Activated CD8-positive, alpha-beta memory T cell treated with anti-CD3 and anti-CD28 coated beads for 36 hours (primary cell): ENCODE measurements around the gene IP6K1. TPM values are rescaled to one million over a fixed set of nuclear protein-coding genes. Genes with fewer than 3 reads are reported as not detected.

Experiments
- CTCF ChIA-PET: fragments of 350-600 bp; sonication (Branson Sonifier 250); formaldehyde crosslinking; loops from one replicate; lab custom pipeline; 2021; ENCODE audit warnings: antibody characterized with exemption; lab: Charles Lee
- POLR2A ChIA-PET: fragments of 350-600 bp; sonication (Branson Sonifier 250); formaldehyde crosslinking; loops from one replicate; lab custom pipeline; 2021; ENCODE audit warnings: antibody characterized with exemption; lab: Charles Lee
- total RNA-seq, 2 experiments: library from RNA; stranded (reverse); gene quantifications; one replicate each; pipeline ENCODE4 v1.2.3, GENCODE V29; 2021

IP6K1 gene
- total RNA-seq, 2 experiments from 2014 or later, result 38.5 to 40.5 TPM

DNA sequence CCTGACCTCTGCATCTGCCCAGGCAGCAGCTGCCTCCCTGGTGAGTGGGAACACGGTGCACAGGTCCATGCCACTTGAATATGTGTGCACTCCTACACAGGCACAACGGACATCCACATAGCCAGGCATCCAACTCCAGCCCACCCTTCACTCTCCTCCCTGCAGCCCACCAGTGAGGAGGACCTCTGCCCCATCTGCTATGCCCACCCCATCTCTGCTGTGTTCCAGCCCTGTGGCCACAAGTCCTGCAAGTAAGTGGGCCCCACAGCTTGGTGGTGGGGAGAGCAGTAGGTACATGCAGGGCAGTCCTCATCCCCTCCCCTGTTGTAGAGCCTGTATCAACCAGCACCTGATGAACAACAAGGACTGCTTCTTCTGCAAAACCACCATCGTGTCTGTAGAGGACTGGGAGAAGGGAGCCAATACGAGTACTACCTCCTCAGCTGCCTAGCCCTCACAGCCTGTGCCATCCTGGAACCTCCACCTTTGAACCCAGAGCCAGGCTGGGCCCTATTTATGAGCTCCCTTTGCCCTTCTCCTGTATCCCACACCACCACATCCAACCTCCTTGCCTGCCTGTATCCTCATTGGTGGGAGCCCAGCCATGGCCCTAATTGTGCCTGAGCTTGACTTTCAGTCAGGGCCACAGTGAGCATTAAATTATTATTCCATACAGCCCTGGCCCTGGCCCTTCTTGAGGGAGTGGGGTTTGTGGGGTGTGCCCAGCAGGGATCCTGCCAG is 65.3 kb downstream of the IP6K1 start:
- ChIA-PET POLR2A (interaction anchor here (1.1 kb wide), 1 partner anchor 83 kb away, joined by 3 read pairs; the partner anchor contains the start of gene INKA1), CTCF (interaction anchor here (0.6 to 0.7 kb wide), 2 partner anchors 113 to 130 kb away, joined by 3 read pairs; no protein-coding TSS in a partner anchor)

DNA sequence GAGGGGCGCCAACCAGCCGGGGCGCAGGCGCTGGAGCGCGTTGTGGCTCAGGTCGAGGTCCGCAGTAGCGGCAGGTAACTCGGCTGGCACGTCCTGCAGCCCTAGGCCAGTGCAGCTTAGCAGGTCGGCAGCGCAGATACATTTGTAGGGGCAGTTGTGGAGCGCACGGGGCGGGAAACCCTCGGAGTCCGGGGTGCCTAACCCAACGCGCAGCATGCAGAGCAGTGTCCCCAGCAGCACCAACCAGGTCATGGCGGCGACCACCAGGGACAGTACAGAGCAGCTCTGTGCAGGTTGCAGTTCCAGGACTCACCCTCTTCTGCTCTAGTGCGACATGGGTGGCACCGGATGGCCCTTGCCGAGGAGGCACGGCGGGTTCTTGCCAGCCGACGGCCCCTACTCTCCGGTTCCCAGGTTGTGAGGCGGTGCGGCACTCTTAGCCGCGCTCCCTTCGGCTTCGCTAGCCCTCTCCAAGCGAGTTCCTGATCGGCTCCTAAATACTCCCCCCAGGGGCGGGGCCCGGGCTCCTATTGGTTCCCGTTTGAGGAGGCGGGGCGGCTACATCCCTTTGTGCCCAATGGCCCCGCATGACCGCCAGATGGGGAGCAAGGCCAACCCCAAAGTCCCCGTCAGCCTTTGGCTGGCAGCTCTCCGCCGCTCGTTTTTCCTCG is 67.0 kb downstream of the IP6K1 start, which contains the start of gene AMIGO3:
AMIGO3 (minus strand) TSS at position 471 of the 671 bp plus-strand sequence; CDS start at position 252, 219 bp downstream.
- CTCF ChIA-PET, result interaction anchor here (0.9 to 1.7 kb wide), 5 partner anchors 15 to 180 kb away, joined by 3 to 9 read pairs (median 4); no protein-coding TSS in a partner anchor
- POLR2A ChIA-PET, result interaction anchor here (0.7 to 0.9 kb wide), 3 partner anchors 17 to 608 kb away, joined by 4 to 5 read pairs (median 4); partner anchors contain the start of genes IP6K1 and TUSC2

DNA sequence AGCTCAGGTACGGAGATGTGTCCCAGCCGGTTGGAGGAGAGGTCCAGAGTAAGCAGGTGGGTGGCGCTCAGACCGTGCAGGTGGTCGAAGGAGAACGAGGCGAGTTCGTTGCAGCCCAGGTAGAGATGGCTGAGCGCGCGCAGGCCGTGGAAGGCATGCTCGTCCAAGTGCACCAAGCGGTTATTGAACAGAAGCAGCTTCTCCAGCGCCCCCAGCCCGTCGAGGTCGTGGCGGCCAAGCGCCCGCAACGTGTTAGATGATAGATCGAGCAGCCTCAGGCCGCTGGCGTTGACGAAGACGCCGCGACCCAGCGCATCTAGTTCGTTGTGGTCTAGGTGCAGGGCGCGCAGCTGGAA is 67.5 kb downstream of the IP6K1 start:
- ChIA-PET POLR2A (interaction anchor here (0.7 to 0.9 kb wide), 2 partner anchors 16 to 67 kb away, joined by 4 to 5 read pairs; partner anchors contain the start of gene IP6K1), CTCF (interaction anchor here (1.0 to 1.7 kb wide), 4 partner anchors 15 to 179 kb away, joined by 3 to 5 read pairs (median 4); no protein-coding TSS in a partner anchor)

DNA sequence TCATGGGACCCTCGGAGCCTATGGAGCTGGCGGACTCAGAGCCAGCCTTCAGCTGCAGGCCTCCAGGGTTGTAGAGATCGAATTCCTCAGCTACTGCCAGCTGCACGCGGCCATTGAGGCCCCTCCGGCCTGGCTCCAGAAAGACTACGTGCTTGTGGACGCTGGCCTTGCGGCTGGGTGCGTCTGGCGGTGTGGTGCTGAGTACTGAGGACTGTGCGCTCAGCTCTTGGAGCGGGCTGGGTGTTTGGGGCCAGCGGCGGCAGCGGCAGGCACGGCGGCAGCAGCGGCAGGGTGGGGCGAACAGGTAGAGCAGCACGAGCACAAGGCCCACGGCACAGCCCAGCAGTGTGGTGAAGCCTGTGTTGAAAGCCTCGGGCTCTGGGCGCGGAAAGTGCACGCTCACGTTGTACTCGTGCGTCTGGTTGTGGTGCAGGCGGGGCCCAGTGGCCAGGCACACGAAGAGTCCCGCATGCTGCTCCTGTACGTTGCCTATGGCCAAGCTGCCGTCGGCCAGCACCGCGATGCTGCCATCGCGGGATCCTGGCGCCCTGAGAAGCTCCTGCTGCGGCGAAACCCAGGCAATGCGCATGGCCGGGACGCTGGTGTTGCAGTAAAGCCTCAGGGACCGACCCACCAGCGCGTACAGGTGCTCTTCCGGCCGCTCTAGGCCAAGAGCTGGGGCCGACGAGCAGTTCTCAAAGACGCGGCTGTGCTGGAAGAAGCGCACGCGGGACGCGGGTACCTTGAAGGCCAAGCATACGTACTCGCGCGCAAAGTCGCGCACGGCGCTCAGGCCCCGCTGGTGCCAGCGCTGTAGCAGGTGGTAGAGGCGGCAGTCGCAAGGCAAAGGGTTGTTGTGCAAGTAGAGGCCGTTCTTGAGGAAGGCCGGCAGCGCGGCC is 68.1 kb downstream of the IP6K1 start:
- POLR2A ChIA-PET, result interaction anchor here (0.7 kb wide), 2 partner anchors 15 to 1818 kb away, joined by 3 to 5 read pairs; no protein-coding TSS in a partner anchor

DNA sequence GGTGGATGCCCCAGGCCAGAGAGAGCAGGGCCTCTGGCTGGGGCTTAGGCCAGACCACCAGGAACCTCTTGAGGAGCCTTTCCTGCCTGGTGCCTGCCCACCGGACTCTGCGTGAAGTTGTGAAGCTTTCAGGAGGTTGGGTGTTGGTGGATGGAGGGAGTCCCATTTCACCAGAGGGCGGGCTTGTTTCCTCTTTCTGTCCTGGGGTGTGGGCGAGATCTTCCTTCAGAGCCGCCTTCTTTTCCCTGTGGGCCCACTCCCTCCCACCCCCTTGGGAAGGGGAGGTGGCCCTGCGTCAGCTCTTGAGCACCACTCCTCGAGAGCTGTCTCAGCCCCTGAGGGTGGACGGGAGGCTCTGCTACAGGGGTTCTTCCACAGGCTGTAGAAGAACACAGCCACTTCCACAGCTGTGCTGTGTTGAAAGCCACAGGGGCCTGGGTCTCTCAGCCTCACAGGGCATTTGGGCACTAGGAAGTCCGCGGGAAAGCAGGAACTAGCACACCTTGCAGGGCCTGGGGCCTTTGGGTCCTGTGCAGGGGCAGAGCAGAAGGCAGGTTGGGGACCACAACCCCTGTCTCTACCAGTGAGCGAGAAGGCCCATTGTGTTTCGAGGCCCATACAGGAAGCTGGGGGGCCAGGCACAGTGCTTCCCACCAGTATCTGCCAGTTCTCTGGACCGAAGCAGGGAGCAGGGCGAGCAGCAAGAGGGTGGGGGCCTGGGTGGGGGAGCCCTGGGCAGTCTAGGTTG is 69.0 kb downstream of the IP6K1 start:
- ChIA-PET POLR2A (interaction anchor here (0.7 kb wide), 1 partner anchor 1818 kb away, joined by 3 read pairs; no protein-coding TSS in a partner anchor), CTCF (interaction anchor here (1.0 kb wide), 1 partner anchor 178 kb away, joined by 3 read pairs; no protein-coding TSS in a partner anchor)

More for the DNA sequence above, 68.1 kb downstream of the IP6K1 start:
- CTCF ChIA-PET, result interaction anchor here (1.0 to 1.5 kb wide), 3 partner anchors 14 to 179 kb away, joined by 3 to 5 read pairs (median 4); no protein-coding TSS in a partner anchor

DNA sequence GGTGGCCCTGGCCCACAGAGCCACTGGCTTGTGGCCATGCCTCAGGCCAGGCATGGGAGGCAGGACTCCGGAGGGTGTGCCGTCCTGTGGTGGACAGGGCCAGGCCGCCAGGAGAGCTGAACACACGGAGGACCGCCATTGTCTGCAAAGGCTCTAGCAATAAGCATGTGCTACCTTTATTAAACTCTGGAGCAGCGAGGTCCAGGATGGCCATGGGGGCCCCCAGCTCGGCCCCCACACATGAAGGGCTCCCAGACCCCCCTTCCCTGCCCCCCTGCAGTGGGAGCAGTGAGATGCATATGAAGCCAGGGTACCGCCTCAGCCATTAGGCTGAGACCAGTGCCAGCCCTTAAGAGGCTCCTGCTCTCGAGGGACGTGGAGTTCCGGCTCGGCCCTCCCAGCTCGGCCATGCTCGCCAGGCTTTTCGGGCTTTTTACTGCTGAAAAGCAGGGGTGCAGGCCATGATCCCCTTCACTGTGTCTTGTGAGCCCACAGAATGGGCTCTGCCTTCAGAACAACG is 69.6 kb downstream of the IP6K1 start:
- ChIA-PET POLR2A (no interaction called here), CTCF (no interaction called here)

DNA sequence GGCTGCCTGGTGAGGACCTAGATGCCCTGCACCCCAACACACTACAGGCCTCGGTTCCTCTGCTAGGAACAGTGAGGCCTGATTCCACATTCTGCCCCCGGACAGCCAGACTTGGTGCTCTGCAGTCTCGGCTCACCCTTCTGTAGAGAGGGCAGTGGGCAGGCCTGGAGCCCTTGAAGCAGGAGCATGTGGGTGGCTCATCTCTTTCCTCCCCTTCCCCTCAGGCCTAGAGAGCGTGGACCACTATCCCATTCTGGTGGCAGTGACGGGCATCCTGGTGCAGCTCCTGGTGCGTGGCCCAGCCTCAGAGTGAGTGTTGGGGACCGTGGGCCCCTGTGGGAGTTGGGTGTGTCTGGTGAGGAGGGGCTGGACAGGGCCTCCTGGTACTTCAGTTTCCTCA is 70.2 kb downstream of the IP6K1 start:
- POLR2A ChIA-PET, result interaction anchor here (0.6 kb wide), 1 partner anchor 21 kb away, joined by 4 read pairs; no protein-coding TSS in a partner anchor
- CTCF ChIA-PET, result no interaction called here

DNA sequence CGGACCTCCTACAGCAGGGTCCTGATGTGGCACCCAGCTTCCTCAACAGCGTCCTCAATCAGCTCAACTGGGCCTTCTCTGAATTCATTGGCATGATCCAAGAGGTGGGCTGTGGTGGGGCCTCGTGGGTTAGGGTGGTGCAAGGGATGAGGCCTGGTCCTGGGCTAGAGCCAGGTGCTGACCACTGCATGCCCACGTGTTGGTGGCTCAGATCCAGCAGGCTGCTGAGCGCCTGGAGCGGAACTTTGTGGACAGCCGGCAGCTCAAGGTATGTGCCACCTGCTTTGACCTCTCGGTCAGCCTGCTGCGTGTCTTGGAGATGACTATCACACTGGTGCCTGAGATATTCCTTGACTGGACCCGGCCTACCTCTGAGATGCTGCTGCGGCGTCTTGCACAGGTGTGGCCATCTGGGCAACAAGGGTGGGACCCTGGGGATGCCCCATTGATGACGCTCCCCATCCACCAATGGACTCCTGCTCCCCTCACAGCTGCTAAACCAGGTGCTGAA is 70.7 kb downstream of the IP6K1 start:
- CTCF ChIA-PET, result interaction anchor here (1.4 kb wide), 1 partner anchor 176 kb away, joined by 5 read pairs; no protein-coding TSS in a partner anchor
- POLR2A ChIA-PET, result interaction anchor here (0.6 to 1.0 kb wide), 2 partner anchors 8 to 21 kb away, joined by 3 to 4 read pairs; partner anchors contain the start of gene GMPPB

DNA sequence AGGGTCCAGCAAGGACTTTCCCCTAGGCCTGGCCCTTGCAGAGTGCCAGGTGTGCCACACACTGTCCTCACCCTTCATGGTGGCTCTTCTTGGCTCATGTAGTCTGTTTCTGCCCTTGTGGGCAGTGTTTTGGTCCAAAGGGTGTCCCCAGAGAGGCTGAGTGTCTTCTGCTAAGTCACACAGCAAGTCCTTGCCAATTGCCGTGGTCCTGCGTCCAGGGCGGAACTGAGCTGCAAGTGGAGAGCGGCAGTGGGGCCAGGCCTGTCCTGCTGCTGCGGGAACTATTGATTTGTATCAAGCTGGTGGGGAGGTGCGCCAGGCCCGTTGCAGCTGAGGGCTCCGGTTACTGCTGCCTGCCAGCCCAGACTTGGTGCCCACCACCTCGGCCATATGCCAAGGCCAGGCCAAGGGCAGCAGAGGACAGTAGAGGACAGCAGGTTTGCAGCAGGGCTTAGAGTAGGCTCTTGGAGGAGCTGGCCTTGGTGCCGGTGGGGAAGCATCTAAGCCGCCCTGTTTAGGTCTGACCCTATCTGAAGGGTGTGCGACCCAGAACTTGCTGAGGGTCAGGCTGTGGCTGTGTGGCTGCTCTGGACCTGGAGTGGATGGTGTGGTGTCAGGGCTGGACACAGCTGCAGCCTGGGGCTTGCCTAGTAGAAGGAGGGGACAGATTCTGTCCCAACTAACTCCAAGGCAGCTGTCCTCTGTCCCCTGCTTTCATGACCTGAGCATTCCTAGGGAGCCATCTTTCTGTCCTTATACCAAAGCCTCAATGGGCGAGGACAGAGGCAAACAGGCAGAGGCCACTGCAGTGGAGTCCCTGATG is 71.4 kb downstream of the IP6K1 start:
- POLR2A ChIA-PET, result interaction anchor here (0.5 to 1.0 kb wide), 2 partner anchors 9 to 548 kb away, joined by 3 to 10 read pairs; partner anchors contain the start of gene GMPPB
- CTCF ChIA-PET, result interaction anchor here (1.4 kb wide), 1 partner anchor 175 kb away, joined by 5 read pairs; no protein-coding TSS in a partner anchor

DNA sequence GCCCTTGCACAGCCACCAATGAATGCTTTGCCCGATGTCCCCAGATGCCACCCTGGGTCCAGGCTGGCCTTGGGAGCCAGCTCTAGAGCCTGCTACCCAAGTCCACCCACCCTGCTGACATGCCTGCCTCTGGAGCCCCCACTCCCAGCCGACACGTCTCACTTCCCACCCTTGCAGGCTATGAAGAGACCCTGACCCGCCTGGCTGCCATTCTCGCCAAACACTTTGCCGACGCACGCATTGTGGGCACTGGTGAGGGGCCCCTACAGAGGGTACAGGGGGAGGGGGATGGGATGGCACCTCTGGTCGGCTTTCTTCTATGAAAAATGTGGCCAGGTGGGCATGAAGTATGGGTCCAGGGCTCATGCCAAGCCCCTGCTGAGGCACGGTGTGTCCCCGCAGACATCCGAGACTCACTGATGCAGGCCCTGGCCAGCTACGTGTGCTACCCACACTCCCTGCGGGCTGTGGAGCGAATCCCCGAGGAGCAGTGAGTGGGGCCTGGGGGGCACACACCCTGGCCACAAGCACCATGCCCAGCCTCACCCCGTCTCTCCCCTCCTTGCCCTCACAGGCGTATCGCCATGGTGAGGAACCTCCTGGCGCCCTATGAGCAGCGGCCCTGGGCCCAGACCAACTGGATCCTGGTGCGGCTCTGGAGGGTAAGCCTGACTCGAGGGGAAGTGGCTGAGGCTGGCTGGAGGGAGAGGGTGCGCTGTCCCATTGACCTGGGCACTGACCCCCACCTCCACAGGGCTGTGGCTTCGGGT is 72.8 kb downstream of the IP6K1 start:
- ChIA-PET POLR2A (no interaction called here), CTCF (interaction anchor here (1.3 kb wide), 1 partner anchor 126 kb away, joined by 3 read pairs; no protein-coding TSS in a partner anchor)

DNA sequence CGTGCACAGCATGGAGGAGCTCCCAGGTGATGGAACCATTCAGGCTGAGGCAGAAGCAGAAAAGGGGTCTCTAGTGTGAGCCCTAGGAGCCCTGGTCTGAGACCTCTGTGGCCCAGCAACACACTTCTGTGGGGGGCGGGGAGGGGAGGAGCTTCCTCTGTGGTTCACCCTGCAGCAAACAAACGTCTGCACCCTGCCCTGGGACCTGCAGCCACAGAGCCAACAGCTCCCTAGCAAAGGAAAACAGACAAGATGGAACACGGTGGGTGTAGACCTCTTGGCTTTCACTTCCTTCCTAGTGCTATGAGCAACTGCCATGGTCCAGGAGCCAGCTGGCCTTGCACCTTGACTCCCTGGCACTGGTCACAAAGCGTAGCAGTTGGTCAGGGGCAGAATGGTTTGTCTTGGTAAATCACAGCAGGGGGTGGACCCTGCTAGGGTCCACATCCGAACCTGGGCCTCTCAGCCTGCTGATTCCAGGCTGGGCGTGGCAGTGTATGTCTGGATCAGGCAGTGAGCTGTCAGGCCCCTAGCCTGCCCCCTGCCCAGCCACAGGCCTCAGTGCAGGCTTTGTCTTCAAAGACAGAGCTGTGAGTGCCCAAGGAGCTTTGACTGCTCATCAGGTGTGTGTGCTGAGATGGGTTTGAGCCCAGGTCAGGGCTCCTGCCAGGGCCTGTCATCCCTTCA is 73.6 kb downstream of the IP6K1 start:
- POLR2A ChIA-PET, result no interaction called here

DNA sequence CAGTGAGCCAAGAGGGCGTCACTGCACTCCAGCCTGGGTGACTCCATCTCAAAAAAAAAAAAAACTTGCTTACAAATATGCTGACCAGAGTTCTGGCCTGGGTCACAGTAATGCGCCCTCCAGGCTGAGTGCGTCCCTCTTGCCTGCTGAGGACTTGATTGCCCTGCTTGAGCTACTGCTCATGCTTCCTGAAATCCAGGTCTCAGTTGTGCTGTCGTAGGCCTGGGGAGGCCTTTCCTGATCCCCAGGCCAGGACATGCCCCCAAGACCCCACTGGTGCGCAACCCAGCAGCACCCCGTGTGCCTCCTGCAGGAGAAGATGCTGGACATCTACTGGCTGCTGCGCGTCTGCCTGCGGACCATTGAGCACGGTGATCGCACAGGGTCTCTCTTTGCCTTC is 74.2 kb downstream of the IP6K1 start:
- ChIA-PET CTCF (interaction anchor here (1.3 to 1.5 kb wide), 2 partner anchors 9 to 128 kb away, joined by 3 read pairs; no protein-coding TSS in a partner anchor), POLR2A (no interaction called here)

More for the DNA sequence above, 73.6 kb downstream of the IP6K1 start:
- CTCF ChIA-PET, result interaction anchor here (1.3 to 1.5 kb wide), 2 partner anchors 10 to 127 kb away, joined by 3 read pairs; no protein-coding TSS in a partner anchor

DNA sequence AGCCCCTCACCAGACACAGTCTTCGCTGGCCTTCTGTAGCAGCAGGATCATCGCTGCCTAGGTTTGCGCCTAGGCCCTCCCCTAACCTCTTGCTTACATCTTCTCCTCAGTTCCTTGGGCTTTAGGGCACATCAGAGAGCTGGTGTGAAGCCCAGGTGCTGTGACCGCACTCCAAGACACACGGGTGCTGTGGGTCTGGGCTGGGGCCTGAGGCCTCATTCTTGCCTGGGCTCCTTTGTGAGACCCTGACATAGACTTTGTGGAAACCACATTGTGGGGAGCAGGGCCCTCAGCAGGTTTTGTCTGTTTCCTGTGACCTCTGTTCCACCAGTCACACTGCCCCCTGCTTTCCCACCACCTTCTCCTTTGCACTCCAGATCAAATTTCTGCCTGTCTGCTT is 74.9 kb downstream of the IP6K1 start:
- CTCF ChIA-PET, result interaction anchor here (1.5 kb wide), 1 partner anchor 9 kb away, joined by 3 read pairs; no protein-coding TSS in a partner anchor
- POLR2A ChIA-PET, result no interaction called here

DNA sequence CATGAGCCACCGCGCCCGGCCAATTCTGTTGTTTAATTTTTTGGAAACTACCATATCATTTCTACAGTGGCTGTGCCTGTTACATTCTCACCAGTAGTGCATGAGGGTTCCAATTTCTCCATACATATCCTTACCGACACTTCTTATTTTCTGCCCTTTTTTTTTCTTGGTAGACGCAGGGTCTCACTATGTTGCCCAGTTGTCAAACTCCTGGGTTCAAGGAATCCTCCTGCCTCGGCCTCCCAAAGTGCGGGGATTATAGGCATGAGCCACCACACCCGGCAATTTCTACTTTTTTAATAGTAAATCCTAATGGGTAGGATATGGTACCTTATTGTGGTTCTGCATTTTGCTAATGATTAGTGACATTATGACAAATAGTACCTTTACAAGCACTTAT is 76.5 kb downstream of the IP6K1 start:
- CTCF ChIA-PET, result no interaction called here
- POLR2A ChIA-PET, result no interaction called here

DNA sequence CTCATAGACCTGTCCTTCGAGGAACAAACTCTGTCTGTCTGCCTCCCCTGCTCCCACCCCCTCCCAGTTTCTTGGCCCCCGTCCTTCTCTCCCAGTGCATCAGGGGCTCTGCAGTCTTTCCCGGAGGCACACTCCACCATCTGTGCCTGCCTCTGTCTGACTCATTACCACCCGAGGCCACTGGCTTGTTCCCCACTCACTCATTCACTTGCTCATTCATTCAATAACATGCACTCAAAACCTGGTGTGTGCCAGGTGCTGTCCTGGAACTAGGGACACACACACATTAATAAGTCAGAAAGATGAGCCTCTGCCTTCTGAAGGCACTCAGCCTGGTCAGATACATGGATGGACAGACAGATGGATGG is 79.2 kb downstream of the IP6K1 start:
- ChIA-PET POLR2A (no interaction called here), CTCF (interaction anchor here (0.6 to 1.3 kb wide), 2 partner anchors 108 to 167 kb away, joined by 3 read pairs; no protein-coding TSS in a partner anchor)
